GM19043 (cell line): ENCODE results near the gene TAX1BP3.

Experiments
- ATAC-seq: cut with Tn5 transposase; IDR thresholded peaks from one replicate; pipeline ENCODE4 v1.9.1; 2021; ENCODE audit warnings: low read depth; ENCODE audit not compliant: unreplicated experiment

TAX1BP3 gene

DNA sequence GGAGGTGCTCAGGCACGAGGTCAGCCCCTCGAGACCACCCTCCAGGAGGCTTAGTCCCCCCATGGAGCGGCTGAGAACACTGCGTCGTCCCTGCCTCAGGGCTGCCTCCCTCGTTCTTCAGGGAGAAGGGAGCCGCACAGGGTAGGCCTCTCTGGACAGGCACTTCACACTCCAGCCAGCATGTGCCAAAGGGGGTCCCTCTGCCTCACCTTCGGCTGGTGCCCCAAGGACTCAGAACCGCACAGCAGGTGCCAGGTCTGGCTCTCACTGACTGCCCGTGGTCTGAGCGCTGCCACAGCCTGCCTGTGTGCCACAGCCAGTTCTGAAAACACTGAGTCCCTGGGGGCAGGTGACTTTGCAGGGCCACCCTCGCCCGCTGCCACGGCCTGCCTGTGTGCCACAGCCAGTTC is 20.5 kb upstream of the TAX1BP3 start:
- ATAC-seq = no peak

DNA sequence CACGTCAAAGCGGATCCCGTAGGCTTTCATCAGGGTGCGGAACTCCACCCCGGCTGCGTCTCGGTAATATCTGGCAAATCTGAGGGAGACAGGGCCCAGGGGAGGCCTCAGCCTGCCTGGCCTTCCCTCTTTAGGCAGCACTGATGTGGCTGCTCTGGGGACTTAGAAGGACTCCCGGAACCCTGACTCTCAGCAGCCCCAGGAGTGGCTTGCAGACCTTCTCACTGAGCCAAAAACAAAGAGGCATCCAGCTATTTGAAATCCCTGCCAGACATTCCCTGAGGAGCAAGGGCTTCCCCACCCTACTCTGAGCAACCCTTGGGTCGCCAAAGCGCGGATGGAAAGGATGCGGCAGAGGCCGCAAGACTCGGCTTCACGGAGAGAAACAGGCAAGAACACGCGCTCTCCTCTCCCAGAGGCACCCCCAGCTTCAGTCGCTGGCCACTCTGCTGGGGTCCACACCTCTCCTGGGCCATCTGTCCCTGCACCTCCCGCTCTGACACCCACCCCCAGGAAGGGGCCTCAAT is 19.7 kb upstream of the TAX1BP3 start:
- ATAC-seq = no peak

DNA sequence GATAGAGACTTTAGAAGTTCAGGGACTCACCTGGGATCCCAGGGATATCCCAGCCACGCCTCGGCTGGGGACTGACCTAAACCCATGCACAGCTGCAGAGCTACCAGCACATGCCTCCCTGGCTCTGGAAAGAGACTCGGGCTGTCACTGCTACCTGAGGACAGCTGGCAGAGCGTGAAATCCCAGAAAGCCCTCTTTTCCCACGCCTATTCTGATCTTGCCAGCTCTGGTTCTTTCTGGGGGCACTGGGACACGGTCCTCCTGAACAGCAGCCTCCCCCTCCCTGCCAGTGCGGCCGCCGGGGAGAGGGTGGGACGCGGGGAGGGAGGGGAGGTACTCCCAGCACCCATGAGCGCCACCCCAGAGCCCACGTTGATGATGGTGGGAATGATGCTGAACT is 16.8 kb upstream of the TAX1BP3 start:
- ATAC-seq = no peak

DNA sequence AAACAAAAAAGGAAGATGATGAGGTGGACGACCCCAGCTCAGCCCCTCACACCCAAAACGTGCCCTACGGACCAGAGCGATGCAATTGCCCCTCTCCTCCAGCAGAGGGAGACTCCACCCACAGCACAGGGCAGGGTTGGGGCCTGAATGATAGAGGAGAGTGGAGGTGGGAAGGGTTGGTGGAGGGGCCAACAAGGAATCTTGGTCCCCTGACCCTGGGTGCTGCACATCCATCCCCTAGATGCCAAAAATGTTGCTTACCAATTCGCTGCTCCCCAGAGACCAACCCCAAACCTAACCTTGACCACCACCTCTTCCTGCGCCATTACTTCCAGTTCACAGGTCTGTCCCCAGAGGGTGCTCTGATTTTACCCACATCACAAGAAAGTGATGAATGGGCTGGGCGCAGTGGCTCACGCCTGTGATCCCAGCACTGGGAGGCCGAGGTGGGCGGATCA is 14.7 kb upstream of the TAX1BP3 start:
- no peak for ATAC-seq

DNA sequence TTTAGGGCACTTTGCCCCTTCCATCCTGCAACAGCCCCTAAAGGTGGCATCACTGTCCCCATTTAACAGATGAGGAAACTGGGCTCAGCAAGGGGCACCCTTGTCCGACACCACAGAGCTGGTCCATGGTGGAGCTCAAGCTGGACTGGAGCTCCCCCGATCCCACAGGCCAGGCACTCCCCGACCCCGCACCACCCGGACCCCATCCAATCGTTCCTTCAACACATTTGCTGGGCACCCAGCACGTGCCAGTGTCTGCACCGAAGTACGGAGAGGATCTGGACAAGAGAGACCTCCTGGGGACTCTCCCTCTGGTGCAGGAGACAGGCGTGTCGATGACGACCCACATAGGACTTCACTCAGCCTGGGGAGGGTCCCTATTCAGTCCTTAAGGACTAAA is 13.7 kb upstream of the TAX1BP3 start:
- no peak for ATAC-seq

DNA sequence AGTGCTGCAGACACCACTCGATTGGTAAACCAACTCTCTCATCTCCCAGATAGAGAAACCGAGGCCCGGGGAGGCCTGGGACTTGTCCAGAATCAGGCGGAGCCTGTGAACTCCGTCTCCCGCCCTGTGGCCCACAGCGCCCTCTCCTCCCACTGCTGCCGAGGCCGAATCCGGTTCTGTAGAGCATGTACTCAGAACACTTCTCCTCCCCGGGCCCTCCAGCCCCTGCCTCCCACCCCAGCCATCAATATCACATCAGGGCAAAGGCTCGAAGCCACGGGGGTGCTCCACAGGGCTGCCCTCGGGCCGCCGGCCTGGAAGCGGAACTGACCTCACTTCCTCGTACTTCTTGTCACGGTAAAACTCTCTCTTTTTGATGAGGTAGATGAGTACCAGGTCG is 13.2 kb upstream of the TAX1BP3 start:
- ATAC-seq = no peak

DNA sequence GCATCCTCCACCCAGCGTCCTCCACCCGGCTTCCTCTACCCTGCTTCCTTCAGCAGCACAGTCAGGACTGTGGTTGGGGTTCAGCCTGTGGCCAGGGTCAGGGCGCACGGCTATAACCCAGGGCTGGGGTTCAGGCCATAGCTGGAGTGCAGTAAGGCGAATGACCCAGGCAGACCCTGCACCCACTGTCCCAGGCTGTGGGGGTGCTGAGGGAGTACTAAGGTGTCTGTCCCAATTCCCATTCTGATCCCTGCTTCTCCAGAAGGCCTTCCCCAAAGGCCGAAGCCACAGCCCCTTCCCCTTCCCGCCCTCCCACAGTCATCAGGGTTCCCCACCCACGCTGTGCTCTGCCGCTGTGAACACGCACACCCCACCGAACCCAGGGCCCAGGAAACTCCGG is 12.7 kb upstream of the TAX1BP3 start:
- no peak for ATAC-seq

DNA sequence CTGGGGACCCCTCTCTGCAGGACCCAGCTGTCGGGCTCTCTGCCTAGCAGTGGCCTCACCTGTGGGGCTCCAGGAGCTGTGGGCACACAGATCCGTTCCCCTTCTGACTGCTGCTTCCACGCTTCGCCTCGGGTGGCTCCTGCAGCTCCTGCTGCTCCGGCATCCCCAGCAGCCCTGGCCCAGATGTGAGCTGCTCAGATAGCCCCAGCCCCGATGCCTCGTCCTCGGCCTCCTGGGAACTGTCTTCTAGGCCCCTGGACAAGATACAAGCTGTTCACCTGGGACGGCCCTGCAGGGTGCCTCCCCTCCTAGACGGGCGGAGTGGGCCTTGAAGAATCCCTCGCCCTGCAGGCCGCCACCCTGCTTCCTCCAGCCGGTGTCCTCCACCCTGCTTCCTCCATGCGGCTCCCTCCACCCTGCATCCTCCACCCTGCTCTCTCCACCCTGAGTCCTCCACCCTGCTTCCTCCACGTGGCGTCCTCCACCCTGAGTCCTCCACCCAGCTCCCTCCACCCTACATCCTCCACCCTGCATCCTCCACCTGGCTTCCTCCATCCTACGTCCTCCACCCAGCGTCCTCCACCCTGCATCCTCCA is 11.3 kb upstream of the TAX1BP3 start:
- ATAC-seq = no peak

DNA sequence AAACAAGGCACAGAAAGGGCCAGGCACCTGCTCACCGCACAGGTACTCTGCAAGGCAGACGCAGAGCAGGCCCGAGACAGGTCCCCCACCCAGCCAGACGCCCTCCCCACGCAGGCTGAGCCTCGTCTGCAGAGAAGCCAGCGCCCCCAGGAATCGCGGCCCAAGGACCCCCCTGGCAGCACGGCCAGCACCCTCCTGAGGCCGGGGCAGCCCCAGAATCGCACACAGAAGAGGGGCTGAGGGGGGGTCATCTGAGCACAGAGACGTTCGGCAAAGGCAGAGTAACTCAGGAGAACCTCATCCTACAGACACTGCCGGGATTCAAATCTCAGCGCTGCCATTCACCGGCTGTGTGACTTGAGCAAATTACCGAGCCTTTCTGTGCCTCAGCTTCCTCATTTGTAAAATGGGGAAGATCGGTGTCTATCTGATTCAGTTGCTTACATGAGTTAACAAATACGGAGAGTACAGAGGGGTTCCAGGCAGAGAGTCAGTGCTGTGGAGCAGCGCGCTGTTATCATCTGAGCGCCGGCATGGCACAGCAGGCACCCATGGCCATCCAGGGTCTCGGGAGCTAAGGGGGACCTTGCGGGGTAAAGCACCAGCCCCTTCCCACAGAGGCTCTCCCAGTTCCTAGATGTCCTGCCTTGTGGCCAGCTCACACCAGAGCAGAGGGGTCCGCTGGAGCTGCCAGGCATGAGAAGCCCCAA is 10.6 kb upstream of the TAX1BP3 start:
- no peak for ATAC-seq

DNA sequence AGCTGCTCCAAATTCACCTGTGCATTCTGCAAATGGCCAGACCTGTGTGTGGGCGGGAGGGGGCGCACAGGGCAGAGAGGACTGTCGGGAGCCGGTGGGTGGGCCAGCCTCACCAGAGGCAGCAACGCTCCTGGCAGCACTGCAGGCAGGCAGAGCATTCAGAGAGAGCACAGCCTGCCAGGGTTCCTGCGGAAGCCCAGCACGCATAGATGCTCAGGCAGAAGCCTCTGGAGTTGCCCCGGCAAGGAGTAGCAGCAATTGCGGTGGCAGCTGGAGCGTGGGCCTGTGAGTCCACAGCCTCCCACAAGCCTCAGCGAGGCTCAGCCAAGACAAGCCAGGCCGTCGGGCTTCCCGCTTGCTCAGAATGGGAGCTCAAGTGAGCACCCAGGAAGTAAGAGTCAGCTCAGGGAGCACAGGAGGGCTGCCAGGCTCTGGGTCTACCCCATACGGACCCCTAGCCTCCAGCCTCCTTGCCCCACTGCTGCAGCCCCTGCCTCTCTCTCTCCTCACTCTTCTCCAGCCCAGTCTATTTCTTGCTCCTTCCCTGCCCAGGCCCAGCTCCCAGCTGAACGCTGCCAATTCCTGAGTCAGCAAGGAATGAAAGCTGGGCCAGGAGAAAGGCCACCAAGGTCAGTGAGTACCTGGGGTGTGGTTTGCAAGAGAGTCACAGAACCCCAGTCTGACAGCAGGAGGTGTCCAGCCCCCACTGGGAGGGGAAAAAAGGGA is 9.9 kb upstream of the TAX1BP3 start:
- no peak for ATAC-seq

DNA sequence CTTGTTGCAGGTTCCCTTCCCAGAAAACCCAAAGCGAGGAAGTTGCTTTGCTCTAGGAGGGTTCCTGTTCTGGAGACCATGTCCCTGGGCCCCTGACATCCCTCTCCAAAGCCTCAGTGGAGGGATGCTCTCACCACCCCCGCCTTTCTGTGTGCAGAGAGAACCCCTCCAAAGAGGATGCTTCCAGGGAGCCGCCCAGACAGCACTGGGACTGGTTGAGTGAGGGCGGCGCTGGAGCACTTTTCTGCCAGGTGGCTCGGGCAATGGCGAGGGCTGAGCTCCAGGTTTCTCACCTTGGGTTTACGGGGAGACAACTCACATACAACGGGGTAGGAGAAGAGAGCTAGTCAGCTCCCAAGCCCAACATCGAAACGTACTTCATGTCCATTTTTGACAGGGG is 7.5 kb upstream of the TAX1BP3 start:
- ATAC-seq = no peak

DNA sequence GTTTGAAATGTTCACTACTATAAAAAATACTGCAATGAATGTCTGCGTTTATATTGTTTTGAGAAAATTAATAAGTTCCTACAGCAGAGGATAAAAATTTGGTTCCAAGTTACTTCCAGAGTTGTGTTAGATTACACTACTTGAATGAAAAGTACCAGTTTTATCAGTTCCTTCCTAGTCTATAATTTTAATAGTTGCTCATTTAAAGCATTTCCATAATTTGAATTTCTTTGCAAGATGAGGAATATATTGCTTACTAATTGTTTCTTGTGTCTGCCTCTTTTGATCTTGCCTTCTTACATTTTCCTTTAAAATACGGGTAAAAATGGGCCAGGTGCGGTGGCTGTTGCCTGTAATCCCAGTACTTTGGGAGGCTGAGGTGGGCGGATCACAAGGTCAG is 4.2 kb upstream of the TAX1BP3 start:
- ATAC-seq = no peak

DNA sequence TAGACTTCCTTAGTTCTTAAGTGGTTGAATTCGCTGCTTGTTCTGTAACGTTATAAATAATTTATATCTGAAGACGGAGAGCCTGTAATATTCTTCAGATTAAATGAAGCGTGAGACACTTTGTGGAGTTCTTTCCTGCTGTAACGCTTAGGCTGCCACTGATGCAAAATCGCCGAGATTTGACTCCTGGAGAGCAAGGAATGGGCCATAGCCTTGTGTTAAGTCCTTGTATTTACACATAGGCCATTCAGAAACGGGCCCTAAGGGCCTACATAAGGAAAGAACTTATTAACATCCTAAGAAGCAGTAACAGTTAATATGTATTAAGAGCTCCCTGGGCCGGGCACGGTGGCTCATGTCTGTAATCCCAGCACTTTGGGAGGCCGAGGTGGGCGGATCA is 1.2 kb upstream of the TAX1BP3 start:
- ATAC-seq = no peak

DNA sequence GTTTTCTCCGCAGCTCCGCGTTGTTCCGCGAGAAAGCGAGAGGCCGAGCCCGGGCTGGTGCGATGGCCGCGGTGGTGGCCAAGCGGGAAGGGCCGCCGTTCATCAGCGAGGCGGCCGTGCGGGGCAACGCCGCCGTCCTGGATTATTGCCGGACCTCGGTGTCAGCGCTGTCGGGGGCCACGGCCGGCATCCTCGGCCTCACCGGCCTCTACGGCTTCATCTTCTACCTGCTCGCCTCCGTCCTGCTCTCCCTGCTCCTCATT is 638 bp upstream of the TAX1BP3 start:
- no peak for ATAC-seq

DNA sequence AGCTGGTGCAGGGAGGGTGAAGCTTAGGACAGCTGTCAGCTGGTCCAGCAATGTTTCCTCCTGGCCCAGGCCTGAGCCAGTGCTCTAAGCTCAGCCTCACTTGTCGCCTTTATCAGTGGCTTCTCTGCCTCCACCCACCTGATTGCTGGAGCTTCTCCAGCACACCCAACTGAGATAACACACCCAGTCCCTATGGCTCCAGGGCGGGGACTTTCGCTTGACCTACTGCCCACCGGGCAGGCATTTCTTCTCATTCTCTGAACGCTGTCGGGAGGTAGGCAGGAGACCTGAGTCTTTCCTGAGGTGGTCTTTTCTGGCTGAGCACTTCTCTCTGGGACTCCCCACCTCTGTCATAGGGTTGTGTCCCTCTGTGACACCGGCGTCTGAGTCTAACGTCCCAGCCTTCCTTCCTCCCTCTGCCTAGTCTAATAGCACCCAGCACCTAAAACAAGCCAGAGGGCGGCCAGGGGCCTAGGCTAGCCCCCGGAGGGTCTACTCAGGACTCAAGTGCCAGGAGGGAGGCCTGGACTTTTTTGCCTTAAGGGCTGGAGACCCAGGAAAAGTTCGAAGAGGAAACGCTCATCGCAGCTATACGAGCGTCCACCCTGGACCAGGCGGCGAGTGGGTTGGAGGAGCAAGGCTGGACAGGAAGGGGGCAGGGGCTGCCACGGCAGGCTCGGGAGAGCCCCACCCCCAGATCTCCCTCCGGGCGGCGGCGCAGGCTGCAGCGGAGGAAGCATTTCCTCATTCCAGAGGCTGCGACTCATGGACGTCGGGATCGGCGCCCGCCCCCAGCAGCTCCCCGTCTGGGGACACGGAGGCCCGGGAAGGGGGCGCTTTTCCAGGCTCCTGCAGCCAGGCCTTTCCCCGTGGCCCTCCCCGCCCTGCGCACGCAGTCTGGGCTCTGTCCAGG is 756 bp downstream of the TAX1BP3 start:
- no peak for ATAC-seq

DNA sequence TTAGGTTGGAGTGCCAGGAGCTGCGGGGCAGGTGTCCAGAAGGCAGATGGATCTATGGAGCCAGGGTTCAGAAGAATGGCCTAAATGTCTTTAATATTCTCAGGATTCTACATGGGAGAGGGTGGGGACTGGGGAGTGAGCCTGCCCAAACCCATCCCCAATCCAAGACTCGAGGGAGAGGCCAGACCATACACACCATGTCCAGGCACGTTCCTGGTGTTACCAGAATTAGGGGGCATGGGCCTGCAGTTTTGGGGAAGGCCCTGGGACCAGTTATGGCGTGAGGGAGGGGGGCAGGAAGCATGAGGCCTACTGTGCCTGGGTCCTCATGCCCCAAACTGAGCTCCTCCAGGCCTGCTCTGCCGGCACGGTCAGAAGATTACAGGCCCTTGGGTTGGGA is 1.9 kb downstream of the TAX1BP3 start:
- ATAC-seq = no peak

DNA sequence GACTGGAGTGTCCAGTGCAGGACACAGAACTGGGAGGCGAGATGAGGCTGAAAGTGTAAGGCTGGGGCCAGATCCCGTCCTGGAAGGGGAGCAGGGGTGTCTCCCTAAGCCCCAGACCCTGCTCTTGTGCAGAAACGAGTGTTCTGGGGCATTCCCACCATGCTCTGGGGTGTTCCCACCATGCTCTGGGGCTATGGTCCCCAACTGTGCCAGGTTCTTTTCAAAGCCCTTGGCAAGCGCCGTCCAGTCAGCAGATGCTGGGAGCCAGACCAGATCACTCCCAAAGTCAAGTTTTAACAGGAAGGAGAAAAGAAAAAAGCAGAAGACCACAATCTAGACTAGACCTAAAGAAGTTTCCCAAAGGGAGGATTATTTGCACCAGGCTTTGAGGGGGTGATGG is 2.5 kb downstream of the TAX1BP3 start:
- no peak for ATAC-seq

DNA sequence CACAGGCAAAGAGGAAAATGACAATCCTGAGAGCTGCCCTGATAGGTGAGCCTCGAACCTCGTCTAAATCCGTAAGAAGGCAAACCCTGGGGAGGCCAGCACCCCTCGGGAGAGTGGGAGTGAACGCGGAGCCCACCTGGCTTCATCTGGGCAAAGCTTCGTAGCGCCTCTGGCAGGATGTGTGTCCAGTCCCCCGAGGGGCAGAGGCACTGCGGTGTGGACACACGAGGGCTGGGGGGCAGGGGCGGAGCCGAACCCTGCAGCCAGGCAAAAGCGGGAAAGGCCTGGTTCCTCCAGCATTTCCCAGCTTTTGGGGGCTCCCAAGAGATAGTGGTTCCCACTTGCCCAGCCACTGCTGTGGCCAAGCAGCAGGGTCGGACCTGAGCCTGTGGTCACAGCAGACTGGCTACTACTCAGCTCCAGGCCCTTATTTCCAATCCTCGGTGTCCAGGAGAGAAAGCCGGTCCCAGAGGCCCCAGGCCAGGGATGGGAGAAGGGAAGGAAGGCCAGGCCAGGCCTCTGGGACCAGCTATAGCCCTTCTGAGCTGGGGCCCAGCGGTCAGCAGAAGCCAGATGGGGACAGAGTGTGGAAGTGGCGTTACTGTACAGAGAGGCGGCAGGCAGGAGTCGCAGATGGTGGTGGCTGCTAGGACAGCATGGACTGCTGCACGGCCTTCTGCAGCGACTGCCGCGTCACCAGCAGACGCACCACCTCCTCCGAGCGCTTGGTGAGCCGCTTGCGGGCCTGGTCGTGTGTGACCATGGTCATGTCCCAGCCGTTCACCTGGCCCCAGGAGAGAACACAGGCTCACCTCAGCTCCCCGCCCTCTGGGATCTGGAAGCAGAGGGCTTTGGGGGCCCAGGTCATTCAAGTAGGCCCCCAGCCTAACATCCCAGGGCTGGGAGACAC is 5.0 kb downstream of the TAX1BP3 start:
- ATAC-seq = no peak

DNA sequence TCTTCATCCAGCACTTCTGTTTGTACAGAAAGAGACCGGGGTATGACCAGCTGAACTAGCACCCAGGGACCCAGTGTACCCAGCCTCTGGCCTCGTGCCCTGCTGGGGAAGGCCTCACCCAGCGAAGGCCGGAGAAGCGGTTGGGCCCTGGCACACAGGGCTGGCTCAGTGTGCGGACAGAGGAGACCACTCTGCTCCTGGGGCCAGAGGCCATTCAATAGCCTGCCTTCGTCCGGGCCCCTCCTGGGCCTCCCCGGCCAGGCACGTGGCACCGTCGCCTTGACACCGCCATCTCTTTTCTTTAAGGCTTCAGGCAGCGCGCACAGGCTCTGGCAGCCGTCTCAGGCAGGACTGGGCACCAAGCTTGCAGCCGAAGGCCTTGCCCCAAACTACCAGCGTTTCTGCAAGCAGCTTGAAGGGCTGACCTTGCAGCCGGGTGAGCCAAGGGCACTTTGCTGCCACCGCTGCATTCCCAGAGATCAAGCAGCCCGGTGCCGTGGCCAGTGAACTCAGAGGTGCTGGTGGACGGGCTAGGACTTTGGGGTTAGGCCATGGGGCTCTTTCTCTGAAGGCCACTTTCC is 8.0 kb downstream of the TAX1BP3 start:
- no peak for ATAC-seq
